SK-N-SH (cell line): Measurements from ENCODE around the gene ORMDL1. TPM values are rescaled to one million over a fixed set of nuclear protein-coding genes. Genes with fewer than 3 reads are reported as not detected.

Source experiments
- CTCF ChIA-PET: fragments of 300-600, 350-600 bp; formaldehyde crosslinking; extraction: SDS; loops from one replicate; lab custom pipeline; 2021; lab: Yijun Ruan, JAX
- POLR2A ChIA-PET: fragments of 350-600 bp; sonication (Branson Sonifier 250); formaldehyde crosslinking; extraction: SDS; loops from one replicate; lab custom pipeline; 2020; ENCODE audit warnings: antibody characterized with exemption, inconsistent platforms; lab: Yijun Ruan, JAX
- DNase-seq: peaks from one replicate; pipeline ENCODE4 v3.0.0; 2012
- H2AFZ ChIP-seq: fragments of 200-600 bp; sonication (generic); 2 replicates; pipeline ENCODE4 v1.8.1; 2016; ENCODE audit warnings: antibody characterized with exemption, mild to moderate bottlenecking, low read depth
- H3F3A ChIP-seq: fragments of 200-600 bp; sonication (generic); replicated peaks from 2 replicates; pipeline ENCODE3; 2016; ENCODE audit warnings: antibody characterized with exemption, mild to moderate bottlenecking; ENCODE audit not compliant: insufficient read depth
- H3K27ac ChIP-seq, 2 experiments: fragments of 200-500 bp in 1 of 2; fragments of 200-600 bp in 1 of 2; sonication (Bioruptor generic) in 1 of 2; sonication (generic), shearing (Covaris generic) in 1 of 2; 2 replicates each; pipeline versions ENCODE4 v1.5.1 to v1.6.1; 2014 to 2016; ENCODE audit warnings: low read depth in 2 of 2, inconsistent platforms in 1 of 2, low read length in 1 of 2, mild to moderate bottlenecking in 1 of 2, mixed read lengths in 1 of 2
- H3K27me3 ChIP-seq: fragments of 200-600 bp; sonication (generic), shearing (Covaris generic); 2 replicates; pipeline ENCODE4 v1.6.1; 2016; ENCODE audit warnings: mixed run types; ENCODE audit not compliant: insufficient read depth
- H3K36me3 ChIP-seq, 2 experiments: fragments of 200-500 bp in 1 of 2; fragments of 200-600 bp in 1 of 2; sonication (Bioruptor generic) in 1 of 2; sonication (generic) in 1 of 2; replicated peaks in 1 of 2; 2 replicates each; pipeline versions ENCODE3 to v1.5.1; 2014 to 2016; ENCODE audit warnings: low read length in 1 of 2, mild to moderate bottlenecking in 1 of 2; ENCODE audit not compliant: insufficient read depth in 2 of 2, control insufficient read depth in 1 of 2
- H3K4me1 ChIP-seq, 2 experiments: fragments of 200-500 bp in 1 of 2; fragments of 200-600 bp in 1 of 2; sonication (Bioruptor generic) in 1 of 2; sonication (generic), shearing (Covaris generic) in 1 of 2; 2 replicates each; pipeline versions ENCODE4 v1.5.1 to v1.6.1; 2014 to 2016; ENCODE audit warnings: low read depth in 1 of 2, low read length in 1 of 2, mixed run types in 1 of 2; ENCODE audit not compliant: insufficient read depth in 2 of 2, control insufficient read depth in 1 of 2
- H3K4me2 ChIP-seq: fragments of 200-600 bp; sonication (generic), shearing (Covaris generic); 2 replicates; pipeline ENCODE4 v1.6.1; 2017; ENCODE audit warnings: mixed run types
- H3K4me3 ChIP-seq, 2 experiments: fragments of 200-500 bp in 1 of 2; fragments of 200-600 bp in 1 of 2; sonication (Bioruptor generic) in 1 of 2; sonication (generic), shearing (Covaris generic) in 1 of 2; 2 replicates each; pipeline versions ENCODE4 v1.5.1 to v1.8.1; 2014 to 2016; ENCODE audit warnings: low read depth in 2 of 2, inconsistent platforms in 1 of 2, low read length in 1 of 2, mild to moderate bottlenecking in 1 of 2, mixed read lengths in 1 of 2, moderate library complexity in 1 of 2
- H3K79me2 ChIP-seq: fragments of 200-600 bp; sonication (generic); 2 replicates; pipeline ENCODE4 v1.8.1; 2017; ENCODE audit warnings: mild to moderate bottlenecking; ENCODE audit not compliant: insufficient read depth
- H3K9ac ChIP-seq: fragments of 200-600 bp; sonication (generic); 2 replicates; pipeline ENCODE4 v1.6.1; 2017; ENCODE audit warnings: mixed run types
- H3K9me2 ChIP-seq: fragments of 200-600 bp; sonication (generic); 2 replicates; pipeline ENCODE4 v1.6.1; 2017; ENCODE audit warnings: mixed run types
- H3K9me3 ChIP-seq: fragments of 200-600 bp; sonication (generic); 2 replicates; pipeline ENCODE4 v1.6.1; 2017; ENCODE audit warnings: mixed run types, mild to moderate bottlenecking, moderate library complexity
- H4K20me1 ChIP-seq: fragments of 200-600 bp; sonication (generic); 2 replicates; pipeline ENCODE4 v1.6.1; 2017; ENCODE audit warnings: mild to moderate bottlenecking, mixed run types; ENCODE audit not compliant: insufficient read depth
- CTCF ChIP-seq: fragments of 200-600 bp; sonication (generic); IDR thresholded peaks from 2 replicates; pipeline ENCODE4 v1.6.1; 2017; ENCODE audit warnings: antibody characterized with exemption, mild to moderate bottlenecking, moderate library complexity
- FOSL2 ChIP-seq: IDR thresholded peaks from 2 replicates; pipeline ENCODE4 v1.4.0; 2012; ENCODE audit warnings: low read depth, mild to moderate bottlenecking, moderate library complexity, borderline replicate concordance
- FOXJ3 ChIP-seq: sonication (generic); formaldehyde crosslinking; IDR thresholded peaks from 2 replicates; pipeline ENCODE4 v1.5.1; 2020; ENCODE audit warnings: mild to moderate bottlenecking, missing genetic modification reagents
- FOXM1 ChIP-seq: IDR thresholded peaks from 2 replicates; pipeline ENCODE4 v1.4.0; 2012; ENCODE audit warnings: low read depth, mild to moderate bottlenecking
- GABPA ChIP-seq: IDR thresholded peaks from 2 replicates; pipeline ENCODE4 v1.4.0; 2012; ENCODE audit warnings: low read depth, mild to moderate bottlenecking
- NFIC ChIP-seq: IDR thresholded peaks from 2 replicates; pipeline ENCODE4 v1.4.0; 2012; ENCODE audit warnings: borderline replicate concordance
- NRF1 ChIP-seq: IDR thresholded peaks from 2 replicates; pipeline ENCODE4 v1.6.1; 2012; ENCODE audit warnings: low read depth, mild to moderate bottlenecking, low read length
- RAD21 ChIP-seq: IDR thresholded peaks from 2 replicates; pipeline ENCODE4 v1.6.1; 2012; ENCODE audit warnings: mild to moderate bottlenecking, low read length
- ZBTB33 ChIP-seq: IDR thresholded peaks from 2 replicates; pipeline ENCODE4 v1.4.0; 2012; ENCODE audit warnings: low read depth, borderline replicate concordance
- WGBS: methylation state at CpG from one replicate; pipeline ENCODE4 v1.1.6; 2017; ENCODE audit warnings: low lambda C conversion rate; 5-methylcytosine and 5-hydroxymethylcytosine counted together
- polyA plus RNA-seq, 3 experiments: library from polyadenylated mRNA; depleted of rRNA; stranded (reverse); fragments of >200 nt; gene quantifications; 2 replicates each; pipeline ENCODE4 v1.2.3, GENCODE V29; 2012

ORMDL1 gene
- polyA plus RNA-seq, 1 of the 3 experiments (the other 2 are of a cell fraction) = 99.2 TPM

- Histone ChIP-seq H3K4me2 (peak overlapping the region; percentile 90), H4K20me1 (no peaks in the 10 kb centered on the region), H3K27ac (peak overlapping the region; percentile 28 to 86; a peak in 3 of 4 replicates), H3K4me3 (no peak overlapping the region; a peak in 1 of 4 replicates), H2AFZ (peak overlapping the region; percentile 96), H3K27me3 (no peaks in the 10 kb centered on the region), H3K36me3 (peaks cover 22 to 27% of the 10 kb centered on the region in 2 experiments), H3F3A (peaks cover 22% of the 10 kb centered on the region), H3K9me2 (no peaks in the 10 kb centered on the region), H3K4me1 (peaks cover 8 to 13% of the 10 kb centered on the region in 2 experiments; a peak in 2 of 4 replicates), H3K79me2 (peaks cover 12% of the 10 kb centered on the region; the same call in 1 of the 2 replicates), H3K9ac (peak overlapping the region; percentile 88; the same call in 1 of the 2 replicates), H3K9me3 (no peaks in the 10 kb centered on the region)
- ChIA-PET POLR2A (interaction anchor here (2.9 kb wide), 1 partner anchor 20 kb away, joined by 31 read pairs; the partner anchor contains the start of genes ORMDL1 and PMS1), CTCF (interaction anchor here (0.9 to 4.5 kb wide), 6 partner anchors 14 to 606 kb away, joined by 3 to 26 read pairs (median 9); partner anchors contain the start of genes ANKAR and ASNSD1)
- peak; percentile 36 for TF ChIP-seq RAD21
- TF ChIP-seq CTCF = peak; percentile 33
- no peak for TF ChIP-seq GABPA
- TF ChIP-seq FOSL2 = no peak
- no peak for TF ChIP-seq FOXJ3 (CRISPR knock-in tag)
- TF ChIP-seq NFIC = no peak
- TF ChIP-seq NRF1 = no peak
- no peak for TF ChIP-seq ZBTB33
- TF ChIP-seq FOXM1 = no peak
- 93% methylated on average over 4 of the region's 4 CpGs for WGBS
- no peak for DNase-seq
Measured at GRCh38 chr2:189763908-189764661, 20.1 kb downstream of the ORMDL1 start.
